WTC11 (cell line): ENCODE data around the gene HKDC1. TPM values are rescaled to one million over a fixed set of nuclear protein-coding genes. Genes with fewer than 3 reads are reported as not detected.

Source experiments
- ATAC-seq: fragments of 200-7000 bp; cut with Tn5 transposase; 2 replicates; pipeline ENCODE4 v1.10.0; 2021; ENCODE audit warnings: mild to moderate bottlenecking, moderate library complexity
- CTCF ChIA-PET: fragments of 300-600 bp; sonication (Branson Sonifier 250); formaldehyde crosslinking; loops from one replicate; lab custom pipeline; 2021; ENCODE audit warnings: antibody characterized with exemption; lab: Charles Lee
- POLR2A ChIA-PET: fragments of 350-600 bp; sonication (Branson Sonifier 250); formaldehyde crosslinking; loops from one replicate; lab custom pipeline; 2021; ENCODE audit warnings: antibody characterized with exemption; lab: Charles Lee
- DNase-seq: peaks from one replicate; pipeline ENCODE4 v3.0.0; 2021; ENCODE audit warnings: low spot score
- H3K27ac Mint-ChIP-seq: 2 replicates; pipeline ENCODE4 v1.8.0; 2021; ENCODE audit warnings: mixed read lengths
- H3K27me3 Mint-ChIP-seq: 2 replicates; pipeline ENCODE4 v1.8.0; 2021; ENCODE audit warnings: low read depth, mild to moderate bottlenecking, moderate library complexity, mixed read lengths
- H3K36me3 Mint-ChIP-seq: 2 replicates; pipeline ENCODE4 v1.8.0; 2021; ENCODE audit warnings: mixed read lengths
- H3K4me1 Mint-ChIP-seq: 2 replicates; pipeline ENCODE4 v1.8.0; 2022; ENCODE audit warnings: mixed read lengths
- H3K4me3 Mint-ChIP-seq: 2 replicates; pipeline ENCODE4 v1.8.0; 2021; ENCODE audit warnings: mild to moderate bottlenecking, moderate library complexity, mixed read lengths
- H3K9me3 Mint-ChIP-seq: 2 replicates; pipeline ENCODE4 v1.8.0; 2021; ENCODE audit warnings: mixed read lengths
- ATF6 ChIP-seq: sonication (generic); formaldehyde crosslinking; IDR thresholded peaks from 2 replicates; pipeline ENCODE4 v1.8.1; 2023; ENCODE audit warnings: mild to moderate bottlenecking, missing genetic modification reagents
- CBFB ChIP-seq: sonication (generic); formaldehyde crosslinking; IDR thresholded peaks from 2 replicates; pipeline ENCODE4 v1.8.1; 2022; ENCODE audit warnings: mild to moderate bottlenecking, low read depth, missing genetic modification reagents
- CREB1 ChIP-seq: sonication (generic); formaldehyde crosslinking; IDR thresholded peaks from 2 replicates; pipeline ENCODE4 v1.8.0; 2023; ENCODE audit warnings: mild to moderate bottlenecking, missing genetic modification reagents
- ESRRA ChIP-seq: sonication (generic); formaldehyde crosslinking; IDR thresholded peaks from 2 replicates; pipeline ENCODE4 v1.8.1; 2022; ENCODE audit warnings: mild to moderate bottlenecking, missing genetic modification reagents, borderline replicate concordance
- ETV6 ChIP-seq: sonication (generic); formaldehyde crosslinking; IDR thresholded peaks from 2 replicates; pipeline ENCODE4 v1.8.1; 2022; ENCODE audit warnings: mild to moderate bottlenecking, missing genetic modification reagents
- FOXJ3 ChIP-seq: sonication (generic); formaldehyde crosslinking; IDR thresholded peaks from 2 replicates; pipeline ENCODE4 v1.9.0; 2021; ENCODE audit warnings: missing genetic modification reagents, mild to moderate bottlenecking, borderline replicate concordance
- FOXP1 ChIP-seq: sonication (generic); formaldehyde crosslinking; IDR thresholded peaks from 2 replicates; pipeline ENCODE4 v1.8.0; 2022; ENCODE audit warnings: missing genetic modification reagents, mild to moderate bottlenecking, moderate library complexity, borderline replicate concordance
- HMGXB4 ChIP-seq: sonication (generic); formaldehyde crosslinking; IDR thresholded peaks from 2 replicates; pipeline ENCODE4 v1.8.1; 2023; ENCODE audit warnings: mild to moderate bottlenecking, moderate library complexity, missing genetic modification reagents
- NR1H2 ChIP-seq: sonication (generic); formaldehyde crosslinking; IDR thresholded peaks from 2 replicates; pipeline ENCODE4 v1.9.0; 2021; ENCODE audit warnings: mild to moderate bottlenecking, moderate library complexity, missing genetic modification reagents
- NR2C2 ChIP-seq: sonication (generic); formaldehyde crosslinking; IDR thresholded peaks from 2 replicates; pipeline ENCODE4 v1.8.0; 2022; ENCODE audit warnings: mild to moderate bottlenecking, missing genetic modification reagents
- OVOL2 ChIP-seq: fragments of 250-450 bp; sonication (Bioruptor Pico); IDR thresholded peaks from 2 replicates; pipeline ENCODE4 v1.9.0; 2021; ENCODE audit warnings: mild to moderate bottlenecking, borderline replicate concordance
- RELA ChIP-seq: sonication (generic); formaldehyde crosslinking; IDR thresholded peaks from 2 replicates; pipeline ENCODE4 v1.8.1; 2022; ENCODE audit warnings: missing genetic modification reagents, mild to moderate bottlenecking, borderline replicate concordance
- SMAD3 ChIP-seq: sonication (generic); formaldehyde crosslinking; IDR thresholded peaks from 2 replicates; pipeline ENCODE4 v1.8.0; 2022; ENCODE audit warnings: missing genetic modification reagents, mild to moderate bottlenecking, borderline replicate concordance
- SMAD4 ChIP-seq: sonication (generic); formaldehyde crosslinking; IDR thresholded peaks from 2 replicates; pipeline ENCODE4 v1.8.0; 2022; ENCODE audit warnings: mild to moderate bottlenecking, missing genetic modification reagents
- TEAD4 ChIP-seq: sonication (generic); formaldehyde crosslinking; IDR thresholded peaks from 2 replicates; pipeline ENCODE4 v1.8.0; 2022; ENCODE audit warnings: mild to moderate bottlenecking, missing genetic modification reagents
- USF1 ChIP-seq: sonication (generic); formaldehyde crosslinking; IDR thresholded peaks from 2 replicates; pipeline ENCODE4 v1.8.0; 2022; ENCODE audit warnings: mild to moderate bottlenecking, missing genetic modification reagents
- ZNF219 ChIP-seq: sonication (generic); formaldehyde crosslinking; IDR thresholded peaks from 2 replicates; pipeline ENCODE4 v1.8.0; 2023; ENCODE audit warnings: missing genetic modification reagents, mild to moderate bottlenecking, borderline replicate concordance
- ZNF281 ChIP-seq: sonication (generic); formaldehyde crosslinking; IDR thresholded peaks from 2 replicates; pipeline ENCODE4 v1.8.0; 2023; ENCODE audit warnings: mild to moderate bottlenecking, missing genetic modification reagents
- ZNF423 ChIP-seq: fragments of 250-450 bp; sonication (Bioruptor Pico); IDR thresholded peaks from 2 replicates; pipeline ENCODE4 v2.1.2; 2022; ENCODE audit warnings: mild to moderate bottlenecking, moderate library complexity
- ZNF425 ChIP-seq: fragments of 250-450 bp; sonication (Bioruptor Pico); conservative IDR thresholded peaks from 2 replicates; pipeline ENCODE4 v1.9.0; 2021; ENCODE audit warnings: mild to moderate bottlenecking
- total RNA-seq: library from RNA; stranded (reverse); gene quantifications from 3 replicates; pipeline ENCODE4 v1.2.3, GENCODE V29; 2021
- TF ChIP-seq, protein P1 (sequence below): sonication (generic); formaldehyde crosslinking; IDR thresholded peaks from 2 replicates; pipeline ENCODE4 v1.8.1; 2022; ENCODE audit warnings: mild to moderate bottlenecking, moderate library complexity, missing genetic modification reagents
- TF ChIP-seq, protein P2 (sequence below): sonication (generic); formaldehyde crosslinking; IDR thresholded peaks from 2 replicates; pipeline ENCODE4 v1.8.1; 2023; ENCODE audit warnings: mild to moderate bottlenecking, missing genetic modification reagents

HKDC1 gene
- total RNA-seq, 1 experiment from 2014 or later = 0.09 TPM

DNA sequence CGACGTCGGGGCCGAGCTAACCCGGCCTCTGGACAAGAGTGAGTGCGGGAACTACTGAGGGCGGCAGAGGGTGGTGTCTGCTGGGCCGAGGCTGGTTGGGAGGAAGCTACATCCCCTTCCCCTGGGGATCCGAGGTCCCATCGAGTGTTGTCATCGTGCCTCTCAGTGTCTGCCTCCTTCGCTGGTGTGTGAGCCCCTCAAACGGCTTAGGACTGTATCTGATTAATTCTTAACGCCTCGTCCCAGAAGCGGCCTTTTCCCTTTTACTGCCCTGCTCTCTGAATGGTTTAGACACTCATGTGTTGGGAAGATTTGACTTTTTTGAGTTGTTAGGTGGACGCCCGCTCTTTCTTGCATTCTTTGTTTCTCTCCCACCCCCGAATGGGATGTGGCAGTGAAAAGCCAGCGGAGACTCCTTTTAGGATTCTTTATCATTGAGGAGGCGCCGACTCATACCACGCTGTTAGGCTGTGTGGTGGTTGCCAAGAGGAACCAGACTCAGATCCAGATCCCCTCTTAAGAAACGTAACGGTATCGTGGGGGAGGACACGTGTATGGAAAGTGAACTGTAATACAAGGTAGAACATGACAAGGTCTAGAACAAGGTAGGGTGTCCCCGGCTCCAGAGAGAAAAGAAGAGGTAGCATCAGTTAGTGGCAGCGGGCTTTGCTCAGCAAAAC lies 39.5 kb upstream of the HKDC1 start:
- TF ChIP-seq, protein P1, sequence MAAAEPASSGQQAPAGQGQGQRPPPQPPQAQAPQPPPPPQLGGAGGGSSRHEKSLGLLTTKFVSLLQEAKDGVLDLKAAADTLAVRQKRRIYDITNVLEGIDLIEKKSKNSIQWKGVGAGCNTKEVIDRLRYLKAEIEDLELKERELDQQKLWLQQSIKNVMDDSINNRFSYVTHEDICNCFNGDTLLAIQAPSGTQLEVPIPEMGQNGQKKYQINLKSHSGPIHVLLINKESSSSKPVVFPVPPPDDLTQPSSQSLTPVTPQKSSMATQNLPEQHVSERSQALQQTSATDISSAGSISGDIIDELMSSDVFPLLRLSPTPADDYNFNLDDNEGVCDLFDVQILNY (CRISPR knock-in tag) = 0 out of 2 replicates have a peak, but pooled peaks have one; percentile 0
- TF ChIP-seq, protein P2, sequence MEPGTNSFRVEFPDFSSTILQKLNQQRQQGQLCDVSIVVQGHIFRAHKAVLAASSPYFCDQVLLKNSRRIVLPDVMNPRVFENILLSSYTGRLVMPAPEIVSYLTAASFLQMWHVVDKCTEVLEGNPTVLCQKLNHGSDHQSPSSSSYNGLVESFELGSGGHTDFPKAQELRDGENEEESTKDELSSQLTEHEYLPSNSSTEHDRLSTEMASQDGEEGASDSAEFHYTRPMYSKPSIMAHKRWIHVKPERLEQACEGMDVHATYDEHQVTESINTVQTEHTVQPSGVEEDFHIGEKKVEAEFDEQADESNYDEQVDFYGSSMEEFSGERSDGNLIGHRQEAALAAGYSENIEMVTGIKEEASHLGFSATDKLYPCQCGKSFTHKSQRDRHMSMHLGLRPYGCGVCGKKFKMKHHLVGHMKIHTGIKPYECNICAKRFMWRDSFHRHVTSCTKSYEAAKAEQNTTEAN (CRISPR knock-in tag) = 0 out of 2 replicates have a peak, but pooled peaks have one; percentile 66
- no peak for TF ChIP-seq TEAD4 (CRISPR knock-in tag)
- TF ChIP-seq ETV6 (CRISPR knock-in tag) = peak; percentile 17; the same call in 1 of the 2 replicates
- peak; percentile 5; the same call in 1 of the 2 replicates for TF ChIP-seq FOXP1 (CRISPR knock-in tag)
- no peak for TF ChIP-seq ATF6 (CRISPR knock-in tag)
- TF ChIP-seq ZNF281 (CRISPR knock-in tag) = no peak
- TF ChIP-seq OVOL2 = no peak
- 0 out of 2 replicates have a peak, but pooled peaks have one; percentile 5 for TF ChIP-seq ESRRA (CRISPR knock-in tag)
- TF ChIP-seq ZNF423 (CRISPR knock-in tag) = no peak
- Mint-ChIP-seq H3K4me1 (peaks cover 13% of the 10 kb centered on the region), H3K9me3 (0 out of 2 replicates have a peak, but pooled peaks cover 2% of the 10 kb centered on the region), H3K27me3 (no peaks in the 10 kb centered on the region), H3K27ac (peak overlapping the region; percentile 100), H3K36me3 (no peaks in the 10 kb centered on the region; the same call in 1 of the 2 replicates), H3K4me3 (peak overlapping the region; percentile 92)
- DNase-seq (no peak), ATAC-seq (no peak)
- CTCF ChIA-PET = no interaction called here
- POLR2A ChIA-PET = no interaction called here

DNA sequence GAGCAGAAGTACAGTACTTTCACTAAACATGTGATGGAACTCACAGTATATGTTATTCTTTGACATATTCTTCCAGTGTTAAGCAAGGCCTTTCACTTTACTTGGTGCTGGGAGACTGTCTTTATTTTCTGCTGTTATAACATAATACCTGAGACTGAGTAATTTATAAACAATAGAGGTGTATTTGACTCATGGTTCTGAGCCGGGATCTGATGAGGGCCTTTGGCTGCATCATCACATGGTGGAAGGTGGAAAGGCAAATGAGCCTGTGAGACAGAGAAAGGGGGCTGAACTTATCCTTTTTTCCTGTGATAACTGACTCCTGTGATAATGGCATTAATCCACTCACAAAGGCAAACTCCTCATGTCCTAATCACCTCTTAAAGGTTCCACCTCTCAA lies 38.7 kb upstream of the HKDC1 start:
- Mint-ChIP-seq H3K9me3 (no peaks in the 10 kb centered on the region), H3K4me3 (peak overlapping the region; percentile 92), H3K36me3 (no peaks in the 10 kb centered on the region; the same call in 1 of the 2 replicates), H3K27me3 (no peaks in the 10 kb centered on the region), H3K4me1 (peaks cover 13% of the 10 kb centered on the region), H3K27ac (no peak overlapping the region)
- ATAC-seq (no peak), DNase-seq (no peak)
- ChIA-PET POLR2A (no interaction called here), CTCF (no interaction called here)
- TF ChIP-seq USF1 (CRISPR knock-in tag) = no peak
- TF ChIP-seq NR2C2 (CRISPR knock-in tag) = no peak
- TF ChIP-seq ZNF219 (CRISPR knock-in tag) = no peak
- no peak for TF ChIP-seq NR1H2
- TF ChIP-seq FOXJ3 = no peak
- no peak for TF ChIP-seq HMGXB4 (CRISPR knock-in tag)
- TF ChIP-seq CREB1 = no peak
- no peak for TF ChIP-seq RELA
- TF ChIP-seq SMAD3 = no peak
- TF ChIP-seq ZNF425 (CRISPR knock-in tag) = no peak
- no peak for TF ChIP-seq CBFB (CRISPR knock-in tag)
- TF ChIP-seq SMAD4 = no peak
